Activated gamma-delta T cell treated with Interleukin-2 at 50 U/mL for 16 hours (primary cell): Measurements from ENCODE around the gene FBXL15.

Experiments used
- DNase-seq: peaks from one replicate; pipeline ENCODE4 v3.0.0-alpha.2; 2020

FBXL15 gene

GRCh38 chr10:102457591-102458150 lies 37.0 kb downstream of the FBXL15 start:
- no peak for DNase-seq

- no peak for DNase-seq
Measured at GRCh38 chr10:102458656-102459055, 38.0 kb downstream of the FBXL15 start.

- no peak for DNase-seq
Measured at GRCh38 chr10:102460836-102461186, 40.2 kb downstream of the FBXL15 start.

GRCh38 chr10:102461187-102462054 lies 40.8 kb downstream of the FBXL15 start:
- DNase-seq = peak; percentile 91

- DNase-seq = no peak
Measured at GRCh38 chr10:102462512-102463054, 41.9 kb downstream of the FBXL15 start.

GRCh38 chr10:102463983-102464382 lies 43.3 kb downstream of the FBXL15 start:
- DNase-seq = no peak

- no peak for DNase-seq
Measured at GRCh38 chr10:102465466-102465865, 44.8 kb downstream of the FBXL15 start.

- no peak for DNase-seq
Measured at GRCh38 chr10:102467318-102467717, 46.7 kb downstream of the FBXL15 start.

- no peak for DNase-seq
Measured at GRCh38 chr10:102467971-102468438, 47.4 kb downstream of the FBXL15 start.

GRCh38 chr10:102468683-102469082 lies 48.0 kb downstream of the FBXL15 start:
- DNase-seq = no peak

- DNase-seq = no peak
Measured at GRCh38 chr10:102470579-102471546, 50.2 kb downstream of the FBXL15 start.
